Omental fat pad (tissue), 4 donors: ENCODE data around the gene BTRC. TPM values are rescaled to one million over a fixed set of nuclear protein-coding genes. Genes with fewer than 3 reads are reported as not detected.
A peak's percentile ranks its signal among the peaks of the same experiment; 100 is the strongest.
"Not testable (repeated sequence)": the region's sequence is repeated elsewhere in the genome, so short reads cannot be mapped to it uniquely, and the experiment has no call there.

Experiments
- ATAC-seq: fragments of 150-250 bp; one replicate; pipeline ENCODE4 v1.9.1; 2016; ENCODE audit warnings: mild to moderate bottlenecking, moderate library complexity; ENCODE audit not compliant: low FRiP score
- DNase-seq: peaks from one replicate; pipeline ENCODE4 v3.0.0-alpha.2; 2019; ENCODE audit warnings: low spot score
- total RNA-seq, 4 donors: library from RNA; depleted of rRNA; stranded (reverse); fragments of >200 nt; gene quantifications; one replicate each; pipeline ENCODE4 v1.1.0, GENCODE V29; 2016
- TF ChIP-seq, protein P1 (sequence below), 3 donors: fragments of 450-650 bp; IDR thresholded peaks; one replicate each; pipeline ENCODE4 v1.5.1; 2016 to 2017; ENCODE audit warnings: antibody characterized with exemption in 3 of 3, mild to moderate bottlenecking in 3 of 3, moderate library complexity in 2 of 3

The BTRC gene
- total RNA-seq, 4 donors from 2014 or later = 9.2 to 14.4 (median 14.0) TPM

DNA sequence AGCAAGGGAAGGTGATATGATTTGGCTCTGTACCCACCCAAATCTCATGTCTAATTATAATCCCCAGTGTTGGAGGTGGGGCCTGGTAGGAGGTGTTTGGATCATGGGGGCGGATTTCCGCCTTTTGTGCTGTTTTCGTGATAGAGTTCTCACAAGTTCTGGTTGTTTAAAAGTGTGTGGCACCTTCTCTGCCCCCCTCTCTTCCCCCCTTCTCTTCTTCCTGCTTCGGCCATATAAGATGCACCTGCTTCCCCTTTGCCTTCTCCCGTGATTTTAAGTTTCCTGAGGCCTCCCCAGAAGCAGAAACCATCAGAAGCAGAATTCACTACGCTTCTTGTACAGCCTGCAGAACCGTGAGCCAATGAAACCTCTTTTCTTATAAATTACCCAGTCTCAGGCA is 21.1 kb downstream of the BTRC start:
- TF ChIP-seq, protein P1, sequence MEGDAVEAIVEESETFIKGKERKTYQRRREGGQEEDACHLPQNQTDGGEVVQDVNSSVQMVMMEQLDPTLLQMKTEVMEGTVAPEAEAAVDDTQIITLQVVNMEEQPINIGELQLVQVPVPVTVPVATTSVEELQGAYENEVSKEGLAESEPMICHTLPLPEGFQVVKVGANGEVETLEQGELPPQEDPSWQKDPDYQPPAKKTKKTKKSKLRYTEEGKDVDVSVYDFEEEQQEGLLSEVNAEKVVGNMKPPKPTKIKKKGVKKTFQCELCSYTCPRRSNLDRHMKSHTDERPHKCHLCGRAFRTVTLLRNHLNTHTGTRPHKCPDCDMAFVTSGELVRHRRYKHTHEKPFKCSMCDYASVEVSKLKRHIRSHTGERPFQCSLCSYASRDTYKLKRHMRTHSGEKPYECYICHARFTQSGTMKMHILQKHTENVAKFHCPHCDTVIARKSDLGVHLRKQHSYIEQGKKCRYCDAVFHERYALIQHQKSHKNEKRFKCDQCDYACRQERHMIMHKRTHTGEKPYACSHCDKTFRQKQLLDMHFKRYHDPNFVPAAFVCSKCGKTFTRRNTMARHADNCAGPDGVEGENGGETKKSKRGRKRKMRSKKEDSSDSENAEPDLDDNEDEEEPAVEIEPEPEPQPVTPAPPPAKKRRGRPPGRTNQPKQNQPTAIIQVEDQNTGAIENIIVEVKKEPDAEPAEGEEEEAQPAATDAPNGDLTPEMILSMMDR (IDR thresholded peaks at IDR 0.05) = no peak
- no peak for DNase-seq
- ATAC-seq = no peak

DNA sequence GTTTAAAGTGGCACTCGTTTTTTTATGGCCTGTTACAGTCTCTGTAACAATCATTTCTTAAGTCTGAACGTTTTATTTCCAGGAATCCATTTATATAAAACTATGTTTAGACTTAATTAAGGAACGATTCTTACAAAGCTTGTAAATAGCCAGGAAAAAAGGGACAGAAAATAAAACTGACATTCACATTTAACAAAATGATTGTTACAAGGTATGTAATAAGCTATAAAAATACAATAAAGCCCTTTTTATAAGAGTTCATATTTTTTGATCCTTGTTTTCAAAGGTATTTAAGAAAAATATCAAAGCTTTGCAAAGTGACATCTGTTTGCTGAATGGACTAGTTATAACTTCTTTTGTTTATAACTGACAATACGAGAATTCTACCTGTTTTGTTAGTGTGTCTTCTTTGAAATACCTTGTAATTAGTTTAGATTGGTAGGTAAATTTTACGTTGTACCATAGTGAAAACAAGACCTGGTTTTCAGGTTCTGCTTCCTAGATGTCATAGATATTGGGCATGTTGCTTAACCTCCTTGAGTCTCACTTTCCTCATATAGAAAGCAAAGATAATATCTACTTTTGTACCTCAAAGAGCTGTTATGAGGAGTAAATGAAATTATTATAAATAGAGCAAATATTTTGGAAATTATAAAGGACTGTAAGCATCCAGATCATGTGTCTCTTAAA is 25.8 kb downstream of the BTRC start:
- DNase-seq (no peak), ATAC-seq (no peak)
- TF ChIP-seq, protein P1 (IDR thresholded peaks at IDR 0.05) = no peak

DNA sequence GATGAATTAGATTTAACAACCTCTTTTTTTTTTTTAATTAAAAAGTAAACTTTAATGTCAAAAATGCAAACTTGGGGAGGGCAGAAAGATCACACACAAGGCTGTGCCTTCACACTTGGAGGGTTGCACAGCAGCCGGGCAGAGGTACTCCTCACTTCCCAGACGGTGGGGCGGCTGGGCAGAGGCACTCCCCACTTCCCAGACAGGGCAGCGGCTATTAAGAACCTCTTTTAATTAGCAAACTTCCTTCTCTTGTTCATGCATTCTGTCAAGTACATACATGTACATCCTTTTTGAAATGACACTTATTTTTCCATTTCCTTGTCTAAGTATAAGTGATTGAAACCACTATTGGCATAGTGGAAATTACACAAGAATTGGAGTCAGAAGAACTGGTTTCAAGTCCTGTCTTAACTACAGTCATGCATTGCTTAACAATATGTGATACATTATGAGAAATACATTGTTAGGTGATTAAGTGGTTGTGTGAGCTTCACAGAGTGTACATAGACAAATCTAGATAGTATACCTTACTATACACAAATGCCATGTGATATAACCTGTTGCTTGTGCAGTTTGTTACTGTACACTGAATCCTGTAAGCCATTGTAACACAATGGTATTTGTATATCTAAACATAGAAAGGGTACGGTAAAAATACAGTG is 26.5 kb downstream of the BTRC start:
- ATAC-seq (no peak), DNase-seq (no peak)
- TF ChIP-seq, protein P1 (IDR thresholded peaks at IDR 0.05) = no peak

DNA sequence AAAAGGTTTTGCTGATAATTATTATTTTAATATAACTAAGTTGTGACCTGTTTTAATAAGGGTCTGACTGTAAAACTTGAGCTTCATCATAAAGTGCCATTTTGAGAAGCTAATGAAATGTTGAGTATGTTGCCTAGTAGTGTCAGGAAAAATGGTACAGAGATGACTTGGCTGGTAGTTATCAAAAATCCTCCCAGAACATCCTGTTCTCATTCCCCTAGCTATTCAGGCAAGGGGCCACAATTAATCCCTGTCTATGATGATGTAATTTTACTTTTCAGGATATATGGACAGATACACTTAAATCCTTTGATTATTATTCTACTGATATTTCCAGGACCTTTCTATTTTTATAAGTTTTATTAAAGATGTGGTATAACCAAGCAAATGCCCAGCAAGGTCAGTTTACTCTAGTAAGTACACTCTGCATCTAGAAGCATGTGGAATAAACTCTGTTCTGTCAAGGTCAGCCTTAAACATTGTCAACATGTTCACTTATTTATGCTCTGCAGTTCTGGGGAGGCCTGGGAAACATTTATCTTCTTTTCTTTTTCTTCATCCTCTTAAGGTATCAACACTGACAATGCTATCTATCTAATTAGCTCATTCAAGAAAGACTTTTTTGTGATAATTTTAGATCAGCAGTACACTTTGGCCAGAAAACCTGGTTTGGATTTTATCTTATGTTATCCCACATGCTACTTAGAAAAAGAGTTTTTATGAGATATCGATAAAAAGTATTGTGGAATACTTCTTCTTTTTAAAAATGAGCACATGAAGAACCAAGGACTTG is 32.1 kb downstream of the BTRC start:
- ATAC-seq (peak; percentile 71), DNase-seq (no peak)
- TF ChIP-seq, protein P1 (IDR thresholded peaks at IDR 0.05) = no peak

DNA sequence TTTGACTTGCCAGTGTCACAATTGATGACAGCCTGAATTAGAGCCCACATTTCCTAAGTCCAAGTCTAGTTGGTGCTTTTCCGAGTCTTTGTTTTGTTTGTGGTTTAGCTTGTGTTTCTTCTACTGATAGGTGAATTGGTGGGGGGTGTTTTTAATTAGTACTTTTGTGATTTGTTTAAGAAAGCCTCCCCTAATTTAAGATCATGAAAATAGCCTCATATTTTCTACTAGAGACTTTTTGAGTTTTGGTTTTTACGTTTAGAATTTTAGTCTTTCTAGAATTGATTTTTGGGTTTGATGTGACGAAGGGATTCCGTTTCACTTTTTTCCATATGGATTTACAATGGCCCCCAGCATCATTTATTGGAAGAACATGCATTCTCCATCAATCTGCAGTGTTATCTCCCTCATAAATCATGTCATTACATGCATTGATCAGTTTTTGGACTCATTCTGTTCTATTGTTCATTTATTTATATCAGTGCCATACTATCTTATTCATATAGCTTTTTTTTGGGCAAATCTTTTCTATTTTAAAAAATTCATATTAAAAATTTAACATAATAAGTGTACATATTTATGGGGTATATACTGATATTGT is 32.8 kb downstream of the BTRC start:
- DNase-seq (no peak), ATAC-seq (no peak)
- TF ChIP-seq, protein P1 (IDR thresholded peaks at IDR 0.05) = no peak

DNA sequence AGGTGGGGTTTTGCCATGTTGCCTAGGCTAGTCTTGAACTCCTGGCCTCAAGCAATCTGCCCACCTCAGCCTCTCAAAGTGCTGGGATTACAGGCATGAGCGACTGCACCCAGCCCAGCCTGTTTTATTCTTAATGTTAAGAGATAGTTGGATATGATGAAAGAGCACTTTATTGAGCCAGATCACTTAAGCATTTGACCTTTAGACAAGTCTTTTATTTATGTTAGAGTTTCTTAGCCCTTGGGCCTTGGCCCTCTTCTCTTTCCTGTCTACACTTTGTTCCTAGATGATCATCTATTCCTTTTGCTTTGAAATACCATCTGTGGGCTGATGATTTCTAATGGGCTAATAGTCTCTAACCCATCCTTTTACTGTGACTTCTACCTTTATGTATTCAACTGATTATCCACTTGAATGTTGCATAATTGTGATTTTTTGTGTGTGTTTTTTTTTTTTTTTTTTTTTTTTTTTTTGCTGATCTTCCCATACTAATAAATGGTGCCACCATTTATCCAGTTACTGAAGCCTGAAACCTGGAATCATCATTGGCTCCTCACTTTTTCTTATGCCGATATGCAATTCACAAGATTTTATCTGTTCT is 34.8 kb downstream of the BTRC start:
- DNase-seq (no peak), ATAC-seq (no peak)
- TF ChIP-seq, protein P1 (IDR thresholded peaks at IDR 0.05) = no peak

DNA sequence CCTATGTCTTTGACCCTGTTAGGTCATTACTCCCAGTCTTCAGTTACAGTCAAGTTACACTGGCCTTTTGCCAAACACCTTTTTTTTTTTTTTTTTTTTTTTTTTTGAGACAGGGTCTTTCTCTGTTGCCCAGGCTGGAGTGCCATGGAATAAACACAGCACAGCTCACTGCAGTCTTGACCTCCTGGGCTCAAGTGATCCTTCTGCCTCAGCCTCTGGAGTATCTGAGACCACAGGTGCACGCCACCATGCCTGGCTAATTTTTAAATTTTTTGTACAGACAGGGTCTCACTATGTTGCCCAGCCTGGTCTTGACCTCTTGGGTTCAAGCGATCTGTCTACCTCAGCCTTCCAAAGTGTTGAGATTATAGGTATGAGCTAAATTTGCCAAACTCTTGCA is 35.6 kb downstream of the BTRC start:
- not testable (repeated sequence) for DNase-seq, ATAC-seq
